H1 (cell line): ENCODE measurements around the gene SCYGR4. TPM values are rescaled to one million over a fixed set of nuclear protein-coding genes. Genes with fewer than 3 reads are reported as not detected.

Experiments
- CTCF ChIA-PET: fragments of 300-600 bp; sonication (Branson Sonifier 250); formaldehyde crosslinking; loops from one replicate; lab custom pipeline; 2021; ENCODE audit not compliant: partially characterized antibody; lab: Charles Lee
- POLR2A ChIA-PET: fragments of 300-600 bp; sonication (Branson Sonifier 250); formaldehyde crosslinking; loops from one replicate; lab custom pipeline; 2021; ENCODE audit warnings: inconsistent platforms; ENCODE audit not compliant: partially characterized antibody; lab: Charles Lee
- DNase-seq, 2 experiments: peaks; one replicate each; pipeline versions ENCODE4 v3.0.0 to v3.0.0-alpha.2; 2010 to 2022; ENCODE audit warnings: low spot score in 2 of 2, low read depth in 1 of 2, mixed read lengths in 1 of 2
- FAIRE-seq: peaks from 2 replicates; lab custom pipeline; 2011; peaks lifted over from hg19 to GRCh38; lab: Jason Lieb, UNC
- H2AFZ ChIP-seq: 2 replicates; pipeline ENCODE4 v1.8.1; 2012; ENCODE audit warnings: low read length, inconsistent platforms
- H2AK5ac ChIP-seq: 2 replicates; pipeline ENCODE4 v1.6.1; 2013; ENCODE audit warnings: low read depth, low read length
- H2BK120ac ChIP-seq: replicated peaks from 2 replicates; pipeline ENCODE3; 2013; ENCODE audit warnings: low read depth, low read length, inconsistent platforms
- H2BK12ac ChIP-seq: 2 replicates; pipeline ENCODE4 v1.6.1; 2013; ENCODE audit warnings: low read depth, low read length
- H2BK15ac ChIP-seq: 2 replicates; pipeline ENCODE4 v1.6.1; 2013; ENCODE audit warnings: low read length
- H2BK20ac ChIP-seq: 2 replicates; pipeline ENCODE4 v1.6.1; 2013; ENCODE audit warnings: low read length
- H2BK5ac ChIP-seq: 2 replicates; pipeline ENCODE4 v1.6.1; 2013; ENCODE audit warnings: low read depth, low read length
- H3K14ac ChIP-seq: 2 replicates; pipeline ENCODE4 v1.6.1; 2013; ENCODE audit warnings: inconsistent platforms; ENCODE audit not compliant: insufficient read length
- H3K18ac ChIP-seq: 2 replicates; pipeline ENCODE4 v1.6.1; 2013; ENCODE audit warnings: low read length; ENCODE audit errors: extremely low read depth
- H3K23ac ChIP-seq: 2 replicates; pipeline ENCODE4 v1.6.1; 2013; ENCODE audit warnings: inconsistent platforms; ENCODE audit not compliant: insufficient read length
- H3K23me2 ChIP-seq: 2 replicates; pipeline ENCODE4 v1.6.1; 2013; ENCODE audit warnings: low read depth, low read length
- H3K27ac ChIP-seq: 2 replicates; pipeline ENCODE4 v1.6.1; 2011; ENCODE audit warnings: low read depth, low read length, inconsistent platforms
- H3K27me3 ChIP-seq, 4 experiments: replicated peaks in 1 of 4; 1 replicate in 1 of 4; 2 replicates in 3 of 4; pipeline versions ENCODE4 v1.6.1 to v1.8.1; 2011 to 2013; ENCODE audit warnings: low read length in 3 of 4, mild to moderate bottlenecking in 3 of 4, inconsistent platforms in 2 of 4, mixed read lengths in 2 of 4, moderate library complexity in 1 of 4; ENCODE audit not compliant: control insufficient read depth in 3 of 4, insufficient read depth in 3 of 4; ENCODE audit errors: extremely low read depth in 1 of 4
- H3K36me3 ChIP-seq, 4 experiments: 2 replicates each; pipeline versions ENCODE4 v1.6.1 to v1.8.1; 2011 to 2013; ENCODE audit warnings: mild to moderate bottlenecking in 4 of 4, low read length in 3 of 4, moderate library complexity in 2 of 4, control low read depth in 1 of 4, inconsistent platforms in 1 of 4; ENCODE audit not compliant: insufficient read depth in 4 of 4, control insufficient read depth in 2 of 4
- H3K4ac ChIP-seq: replicated peaks from 2 replicates; pipeline ENCODE3; 2013; ENCODE audit warnings: low read length, low read depth, mixed read lengths, inconsistent platforms; ENCODE audit not compliant: insufficient read length
- H3K4me1 ChIP-seq, 4 experiments: replicated peaks in 1 of 4; 1 replicate in 1 of 4; 2 replicates in 3 of 4; pipeline versions ENCODE4 v1.6.1 to v1.8.1; 2011 to 2013; ENCODE audit warnings: low read length in 3 of 4, inconsistent platforms in 2 of 4, mixed read lengths in 1 of 4; ENCODE audit not compliant: insufficient read depth in 4 of 4, control insufficient read depth in 3 of 4
- H3K4me2 ChIP-seq, 2 experiments: 2 replicates each; pipeline versions ENCODE4 v1.6.1 to v1.8.1; 2011 to 2013; ENCODE audit warnings: low read depth in 2 of 2, low read length in 2 of 2, control low read depth in 1 of 2, inconsistent platforms in 1 of 2, mild to moderate bottlenecking in 1 of 2; ENCODE audit not compliant: insufficient read depth in 1 of 2
- H3K4me3 ChIP-seq, 4 experiments: fragments of 200-600, 300-600 bp in 1 of 4; sonication (generic), shearing (Covaris generic), sonication (Bioruptor Twin) in 1 of 4; 2 replicates each; pipeline versions ENCODE4 v1.5.1 to v1.8.1; 2011 to 2016; ENCODE audit warnings: low read length in 4 of 4, low read depth in 3 of 4, control low read depth in 2 of 4, inconsistent platforms in 2 of 4, mild to moderate bottlenecking in 2 of 4, mixed read lengths in 1 of 4, moderate library complexity in 1 of 4; ENCODE audit not compliant: insufficient read depth in 2 of 4; ENCODE audit errors: extremely low read depth in 1 of 4
- H3K56ac ChIP-seq: replicated peaks from 2 replicates; pipeline ENCODE3; 2013; ENCODE audit warnings: low read depth, mild to moderate bottlenecking, mixed read lengths, low read length, inconsistent platforms; ENCODE audit not compliant: insufficient read length
- H3K79me1 ChIP-seq: 2 replicates; pipeline ENCODE4 v1.6.1; 2013; ENCODE audit warnings: low read depth, low read length, control low read depth
- H3K79me2 ChIP-seq, 2 experiments: 2 replicates each; pipeline versions ENCODE4 v1.6.1 to v1.8.1; 2012 to 2013; ENCODE audit warnings: low read length in 2 of 2, mild to moderate bottlenecking in 2 of 2, inconsistent platforms in 1 of 2; ENCODE audit not compliant: insufficient read depth in 2 of 2, control insufficient read depth in 1 of 2
- H3K9ac ChIP-seq, 4 experiments: replicated peaks in 1 of 4; 1 replicate in 1 of 4; 2 replicates in 3 of 4; pipeline versions ENCODE4 v1.6.1 to v1.8.1; 2011 to 2013; ENCODE audit warnings: low read depth in 3 of 4, low read length in 3 of 4, control low read depth in 2 of 4, mild to moderate bottlenecking in 2 of 4, moderate library complexity in 2 of 4, inconsistent platforms in 1 of 4; ENCODE audit errors: extremely low read depth in 1 of 4
- H3K9me3 ChIP-seq, 2 experiments: 2 replicates each; pipeline versions ENCODE4 v1.6.1 to v1.8.1; 2012 to 2013; ENCODE audit warnings: mild to moderate bottlenecking in 2 of 2, moderate library complexity in 2 of 2, control low read depth in 1 of 2, inconsistent platforms in 1 of 2, low read depth in 1 of 2, low read length in 1 of 2, mixed read lengths in 1 of 2; ENCODE audit not compliant: insufficient read depth in 2 of 2
- H4K20me1 ChIP-seq, 2 experiments: replicated peaks in 1 of 2; 2 replicates each; pipeline versions ENCODE3 to v1.8.1; 2011 to 2013; ENCODE audit warnings: inconsistent platforms in 2 of 2, low read length in 2 of 2, mild to moderate bottlenecking in 1 of 2; ENCODE audit not compliant: insufficient read depth in 2 of 2, control insufficient read depth in 1 of 2
- H4K5ac ChIP-seq: 2 replicates; pipeline ENCODE4 v1.6.1; 2013; ENCODE audit warnings: low read length, low read depth, mixed read lengths, inconsistent platforms; ENCODE audit not compliant: insufficient read length
- H4K8ac ChIP-seq: 2 replicates; pipeline ENCODE4 v1.8.0; 2013; ENCODE audit warnings: mild to moderate bottlenecking, moderate library complexity, low read length, inconsistent platforms; ENCODE audit not compliant: insufficient read depth; ENCODE audit errors: extremely low read depth
- H4K91ac ChIP-seq: replicated peaks from 2 replicates; pipeline ENCODE3; 2013; ENCODE audit warnings: low read length, mixed read lengths, inconsistent platforms; ENCODE audit not compliant: insufficient read length
- CTCF ChIP-seq, 3 experiments: IDR thresholded peaks; 1 replicate in 2 of 3; 2 replicates in 1 of 3; pipeline versions ENCODE4 v1.5.1 to v1.6.1; 2011; ENCODE audit warnings: low read length in 3 of 3, mild to moderate bottlenecking in 3 of 3, inconsistent platforms in 2 of 3, low read depth in 1 of 3, moderate library complexity in 1 of 3; ENCODE audit not compliant: insufficient read depth in 1 of 3; ENCODE audit errors: control extremely low read depth in 1 of 3
- MAX ChIP-seq: IDR thresholded peaks from 2 replicates; pipeline ENCODE4 v1.6.1; 2012; ENCODE audit warnings: inconsistent platforms
- WGBS, 2 experiments: shearing (Covaris generic) in 1 of 2; methylation state at CpG; one replicate each; pipeline versions ENCODE4 v1.1.6 to v1.1.7; 2013 to 2015; ENCODE audit warnings: low lambda C conversion rate in 2 of 2, mixed read lengths in 2 of 2, inconsistent platforms in 1 of 2, low coverage in 1 of 2, missing lambda C conversion rate in 1 of 2; ENCODE audit not compliant: insufficient replicate concordance in 2 of 2, insufficient coverage in 1 of 2, insufficient read length in 1 of 2; ENCODE audit errors: extremely low coverage in 1 of 2, missing lambda C conversion rate in 1 of 2; 5-methylcytosine and 5-hydroxymethylcytosine counted together
- polyA plus RNA-seq, 7 experiments: library from polyadenylated mRNA; depleted of rRNA in 3 of 7; stranded (reverse) in 5 of 7; unstranded in 2 of 7; fragments of >200 nt in 5 of 7; fragments of 200-250 nt in 2 of 7; gene quantifications; 1 replicate in 5 of 7; 2 replicates in 1 of 7; 4 replicates in 1 of 7; pipeline versions ENCODE4 v1.2.1 to v1.2.3, GENCODE V29; 2011 to 2013; ENCODE audit warnings: missing spikeins in 2 of 7, mixed read lengths in 2 of 7
- total RNA-seq: library from RNA; stranded (reverse); fragmentation: NEBNext Ultra II Directional; extraction: Animal tissue kit (Norgen Biotek cat#: 25700); gene quantifications from 2 replicates; pipeline ENCODE4 v1.2.1, GENCODE V29; 2021

The SCYGR4 gene
- total and polyA plus RNA-seq, 2 of the 8 experiments (the other 6 are each of a cell fraction or from before 2014, with no cell fraction given) = not detected

DNA sequence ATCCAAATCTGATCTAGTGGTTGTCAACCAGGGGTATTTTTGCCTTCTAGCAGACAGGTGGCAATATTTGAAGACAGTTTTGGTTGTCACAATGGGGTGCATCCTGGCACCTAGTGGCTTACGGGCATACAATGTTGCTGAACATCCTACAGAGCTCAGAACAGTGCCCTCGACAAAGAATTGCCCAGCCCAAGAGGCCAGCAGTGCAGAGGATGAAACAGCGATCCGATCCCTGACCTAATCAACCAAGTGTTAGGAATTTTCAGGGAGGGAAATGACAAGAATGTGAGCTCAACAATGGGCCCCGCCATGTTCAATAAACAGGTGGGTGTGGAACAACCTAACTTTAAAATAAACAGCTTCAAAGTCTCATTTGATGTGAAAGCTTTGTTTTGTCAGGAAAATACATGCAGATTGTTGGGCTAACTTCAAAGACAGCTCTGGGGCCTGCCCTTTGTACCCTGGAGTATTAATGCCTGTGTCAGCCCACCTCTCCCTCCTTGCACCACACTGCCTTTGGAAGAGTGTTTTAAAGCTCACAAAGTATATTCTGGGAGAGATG, 26.8 kb downstream of the SCYGR4 start:
- no peak overlapping the region for H4K5ac ChIP-seq
- FAIRE-seq (no peak), DNase-seq (no peak)
- no peak overlapping the region for H2BK12ac ChIP-seq
- H3K4me3 ChIP-seq = no peak overlapping the region
- no peaks in the 10 kb centered on the region for H3K9me3 ChIP-seq
- no peaks in the 10 kb centered on the region for H4K20me1 ChIP-seq
- ChIA-PET CTCF (interaction anchor here (0.9 to 4.4 kb wide), 9 partner anchors 10 to 382 kb away, joined by 3 to 22 read pairs (median 5); no protein-coding TSS in a partner anchor), POLR2A (no interaction called here)
- H3K79me1 ChIP-seq = no peaks in the 10 kb centered on the region
- no peak overlapping the region for H3K4me2 ChIP-seq
- H3K23me2 ChIP-seq = no peaks in the 10 kb centered on the region
- H4K91ac ChIP-seq = no peak overlapping the region
- H3K36me3 ChIP-seq = no peaks in the 10 kb centered on the region
- TF ChIP-seq MAX (no peak), CTCF (IDR thresholded peaks at IDR 0.05; ENCODE audit: control extremely low read depth in 1 of 3, insufficient read depth in 1 of 3, low read depth in 1 of 3, low read length in 3 of 3) (peak in 1 of 3 experiments; percentile 26; a peak in 2 of 4 replicates)
- no peak overlapping the region for H2BK20ac ChIP-seq
- H3K9ac ChIP-seq = no peak overlapping the region
- H3K79me2 ChIP-seq = no peaks in the 10 kb centered on the region
- no peaks in the 10 kb centered on the region for H3K27me3 ChIP-seq
- H3K56ac ChIP-seq = no peak overlapping the region
- H3K23ac ChIP-seq = no peak overlapping the region
- no peak overlapping the region for H3K18ac ChIP-seq
- peaks cover 0 to 3% (median 0%) of the 10 kb centered on the region in 4 experiments; a peak in 1 of 7 replicates for H3K4me1 ChIP-seq
- no peak overlapping the region for H2AFZ ChIP-seq
- H2BK120ac ChIP-seq = no peak overlapping the region
- 91% methylated on average over 5 of the region's 5 CpGs; no CpG with 5 or more reads in 1 of the 2 experiments for WGBS, 2 experiments
- H2BK5ac ChIP-seq = no peak overlapping the region
- no peak overlapping the region for H2AK5ac ChIP-seq
- H3K27ac ChIP-seq = no peak overlapping the region
- no peak overlapping the region for H3K14ac ChIP-seq
- H4K8ac ChIP-seq = no peak overlapping the region
- no peak overlapping the region for H3K4ac ChIP-seq
- H2BK15ac ChIP-seq = no peak overlapping the region
